NCI-H2029 treated with DMSO at 0.1 percent for 48 hours (cell line): ENCODE measurements around the gene KANSL1.
"Not testable (repeated sequence)": the region's sequence is repeated elsewhere in the genome, so short reads cannot be mapped to it uniquely, and the experiment has no call there.

Experiments used
- DNase-seq: peaks from one replicate; lab custom pipeline; 2025; lab: John Stamatoyannopoulos, UW

The KANSL1 gene

DNA sequence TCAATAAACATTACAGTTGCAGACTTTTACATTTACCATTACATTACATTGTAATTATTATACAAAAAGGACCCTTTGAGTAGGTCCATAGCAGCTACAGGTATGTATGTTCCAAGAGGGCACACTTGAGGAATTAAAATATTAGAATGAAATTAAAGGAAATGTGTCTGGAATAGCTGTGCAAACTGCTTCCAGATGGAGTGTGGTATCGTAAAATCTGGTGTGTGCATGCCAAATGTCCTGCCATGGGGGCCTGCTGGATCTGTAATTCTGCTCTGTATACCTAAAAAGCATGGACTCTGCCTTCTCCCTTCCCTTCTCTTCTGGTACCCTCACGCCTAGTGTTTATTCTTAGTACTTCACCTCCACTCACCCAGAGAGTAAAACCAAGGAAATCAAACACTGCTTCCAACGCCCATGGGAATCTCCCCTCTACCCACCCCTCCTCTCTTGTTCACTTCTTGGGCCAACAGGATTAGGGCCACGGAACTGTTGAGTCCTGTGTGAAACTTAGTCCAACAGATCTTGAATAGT, 155.4 kb downstream of the KANSL1 start:
- DNase-seq: no peak

DNA sequence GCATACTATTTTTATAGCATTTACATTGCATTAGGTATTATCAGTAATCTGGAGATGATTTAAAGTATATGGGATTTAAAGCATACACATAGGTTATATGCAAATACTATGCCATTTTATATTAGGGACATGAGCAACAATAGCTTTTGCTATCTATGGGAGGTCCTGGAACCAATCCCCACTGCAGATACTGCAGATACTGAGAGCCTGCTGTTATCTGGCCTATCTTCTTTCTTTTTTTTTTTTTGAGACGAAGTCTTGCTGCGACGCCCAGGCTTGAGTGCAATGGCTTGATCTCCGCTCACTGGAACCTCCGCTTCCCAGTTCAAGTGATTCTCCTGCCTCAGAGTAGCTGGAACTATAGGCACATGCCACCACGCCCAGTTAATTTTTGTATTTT, 156.7 kb downstream of the KANSL1 start:
- DNase-seq: no peak

DNA sequence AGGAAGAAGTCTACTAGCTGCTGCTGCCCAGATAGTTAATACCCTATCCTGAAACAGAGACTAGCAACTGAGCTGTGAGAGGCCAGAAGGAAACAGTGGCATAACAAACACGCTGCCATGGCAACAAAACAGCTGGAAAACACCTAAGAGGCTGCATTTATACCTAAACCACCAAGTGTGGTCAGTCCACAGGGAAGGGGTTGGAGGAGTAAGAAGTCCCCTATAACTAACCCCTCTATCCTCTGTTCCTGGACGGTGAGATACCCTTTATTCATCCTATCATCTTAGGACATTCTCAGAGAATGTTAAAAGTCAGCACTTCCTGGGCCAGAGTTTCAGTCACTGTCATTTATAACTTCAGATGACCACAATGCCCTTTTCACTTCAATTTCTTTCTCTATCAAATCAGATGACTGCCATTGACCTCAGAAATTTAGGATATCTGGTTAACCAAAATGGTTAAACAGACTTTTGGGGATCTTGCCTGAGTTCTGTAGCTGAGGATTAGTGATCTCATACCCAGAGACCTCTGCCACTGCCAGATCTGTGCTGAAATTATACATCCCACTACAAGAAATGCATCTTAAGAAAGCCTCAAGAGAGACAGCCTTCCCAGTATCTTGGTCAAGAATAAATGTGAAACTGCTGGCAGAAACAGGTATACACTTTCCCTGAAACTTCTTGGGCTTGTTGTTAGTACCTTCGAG, 158.0 kb downstream of the KANSL1 start:
- no peak for DNase-seq

DNA sequence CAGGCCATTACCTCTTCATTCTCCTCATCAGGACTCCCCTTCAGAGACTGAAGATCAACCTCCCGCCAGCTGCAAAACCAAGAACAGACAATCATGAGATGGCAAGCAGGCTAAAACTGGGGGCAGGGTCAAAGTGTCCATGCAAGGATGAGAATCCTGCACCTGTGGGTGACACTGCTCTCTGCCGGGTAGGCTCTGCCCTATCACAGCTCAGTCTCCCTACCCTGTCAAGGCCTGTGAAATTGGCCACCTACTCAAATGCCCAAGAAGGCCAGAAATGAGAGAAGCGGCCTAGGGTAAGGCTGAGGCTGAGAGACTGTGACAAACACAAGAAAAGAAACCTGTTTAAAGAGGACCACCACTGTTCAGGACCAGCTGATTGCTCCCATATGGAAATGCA, 159.8 kb downstream of the KANSL1 start:
- DNase-seq: no peak

DNA sequence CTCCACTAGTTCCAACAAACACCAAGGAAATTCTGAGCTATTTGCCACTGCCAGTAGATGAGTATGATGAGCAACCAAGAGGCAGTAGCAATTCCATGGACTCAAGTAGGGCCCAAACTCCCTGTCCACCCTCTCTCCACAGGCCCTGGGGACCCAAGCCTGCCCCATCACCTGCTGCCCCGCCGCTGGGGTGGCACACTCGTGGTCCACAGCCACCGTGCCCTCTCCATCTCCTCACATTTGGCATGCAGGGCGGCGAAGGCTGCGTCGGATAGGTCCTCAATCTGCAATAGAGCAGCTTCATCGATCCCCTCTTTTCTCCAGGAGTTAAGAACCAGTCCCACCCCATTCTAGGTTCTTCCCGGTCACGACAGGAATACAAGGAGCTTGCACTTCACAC, 160.3 kb downstream of the KANSL1 start:
- DNase-seq: no peak

DNA sequence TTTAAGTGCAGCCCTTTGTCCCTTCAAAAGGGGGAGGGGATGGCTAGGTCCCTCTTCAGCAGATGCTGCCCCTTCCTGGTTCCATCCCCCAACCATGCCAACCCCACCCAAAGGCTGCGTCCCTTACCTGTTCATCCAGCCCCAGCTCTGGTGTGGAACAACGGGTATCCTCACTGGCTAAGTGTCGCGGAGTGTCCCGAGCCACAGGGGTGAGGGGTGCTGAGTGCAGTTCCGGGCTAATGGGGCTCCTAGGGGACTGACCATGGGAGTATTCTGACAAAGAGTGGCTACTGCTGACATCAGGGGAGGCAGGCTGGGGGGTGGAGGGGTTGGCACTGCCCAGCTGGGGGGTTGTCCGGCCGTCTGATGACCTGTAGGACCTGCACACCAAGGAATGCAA, 161.3 kb downstream of the KANSL1 start:
- no peak for DNase-seq

DNA sequence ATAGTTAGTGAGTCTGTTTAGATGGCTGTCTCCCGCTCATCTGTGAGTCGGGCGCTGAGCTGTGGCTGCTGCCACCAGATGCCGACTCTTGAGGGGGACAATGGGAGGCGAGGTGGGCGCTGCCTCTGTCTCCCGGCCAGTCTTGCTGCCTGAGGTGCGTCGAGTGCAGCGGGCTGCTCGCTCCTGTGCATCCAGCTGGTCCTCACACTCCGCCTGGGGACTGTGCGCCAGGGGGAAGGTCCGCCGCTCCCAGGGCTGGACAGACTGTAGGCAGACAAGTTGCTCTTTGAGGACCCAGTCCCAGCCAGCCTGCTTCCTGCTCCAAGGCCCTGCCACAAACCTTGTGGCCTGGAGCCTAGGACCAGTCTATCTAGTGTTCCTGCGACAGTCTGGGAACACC, 161.8 kb downstream of the KANSL1 start:
- DNase-seq: no peak

DNA sequence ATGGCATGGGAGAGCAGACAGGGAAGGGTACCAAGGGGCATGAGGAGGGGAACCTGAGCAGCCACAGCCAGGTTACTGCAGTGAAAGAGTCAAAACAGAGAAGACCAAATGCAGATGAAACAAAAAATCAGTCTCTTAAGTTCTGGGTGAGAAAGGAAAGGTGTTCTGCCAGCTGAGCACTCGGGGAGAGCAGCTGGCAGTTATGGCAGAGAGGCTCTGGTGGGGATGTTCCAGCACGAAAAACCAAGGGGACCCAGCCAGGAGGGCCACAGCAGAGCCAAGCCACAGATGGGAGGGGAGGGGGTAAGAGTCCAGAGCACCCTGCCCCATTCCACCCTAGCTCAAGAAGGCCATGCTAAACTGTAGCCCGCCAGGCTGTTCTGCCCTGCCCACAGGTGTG, 162.5 kb downstream of the KANSL1 start:
- no peak for DNase-seq

DNA sequence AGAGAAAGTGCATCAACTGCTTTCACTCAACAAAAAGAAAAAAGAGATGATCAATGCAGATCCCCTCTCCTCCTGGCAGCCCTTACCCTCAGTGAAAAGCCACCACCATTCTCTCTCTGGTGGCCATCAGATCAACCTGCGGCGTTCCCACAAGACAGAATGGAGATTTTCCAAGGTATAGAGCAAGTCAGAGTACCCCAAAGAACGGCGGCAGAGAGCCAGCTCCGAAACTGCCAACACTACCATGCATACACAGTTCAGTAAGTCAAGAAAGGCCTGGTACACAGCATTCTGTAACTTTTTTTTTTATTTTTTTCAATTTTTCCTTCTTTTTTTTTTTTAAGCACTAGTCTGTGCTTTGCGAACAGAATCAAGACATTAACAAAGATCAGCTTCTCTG, 163.6 kb downstream of the KANSL1 start:
- DNase-seq: no peak

DNA sequence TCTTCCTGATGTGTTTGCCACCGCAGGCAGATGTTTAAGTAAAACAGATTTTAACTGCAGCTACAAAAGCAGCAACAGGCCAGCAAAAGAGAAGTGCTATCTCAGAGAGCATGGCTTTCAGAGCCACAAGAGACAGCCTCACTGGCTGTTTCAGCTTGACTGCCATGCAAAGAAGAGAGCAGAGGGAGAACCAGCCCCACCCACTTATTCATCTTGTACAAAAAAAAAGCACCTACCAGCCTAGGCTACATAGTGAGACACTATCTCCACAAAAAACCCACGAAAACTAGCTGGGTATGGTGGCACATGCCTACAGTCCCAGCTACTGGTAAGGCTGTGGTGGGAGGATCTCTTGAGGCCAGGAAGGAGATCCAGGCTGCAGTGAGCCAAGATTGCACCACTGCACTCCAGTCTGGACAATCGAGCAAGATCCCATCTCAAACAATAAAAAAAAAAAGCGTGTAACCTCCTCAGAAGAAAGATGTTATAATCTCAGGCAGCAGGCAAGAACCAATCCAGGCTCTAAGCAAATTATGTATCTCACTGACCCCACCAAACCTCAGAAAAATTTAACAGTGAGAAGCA, 164.2 kb downstream of the KANSL1 start:
- DNase-seq: no peak

DNA sequence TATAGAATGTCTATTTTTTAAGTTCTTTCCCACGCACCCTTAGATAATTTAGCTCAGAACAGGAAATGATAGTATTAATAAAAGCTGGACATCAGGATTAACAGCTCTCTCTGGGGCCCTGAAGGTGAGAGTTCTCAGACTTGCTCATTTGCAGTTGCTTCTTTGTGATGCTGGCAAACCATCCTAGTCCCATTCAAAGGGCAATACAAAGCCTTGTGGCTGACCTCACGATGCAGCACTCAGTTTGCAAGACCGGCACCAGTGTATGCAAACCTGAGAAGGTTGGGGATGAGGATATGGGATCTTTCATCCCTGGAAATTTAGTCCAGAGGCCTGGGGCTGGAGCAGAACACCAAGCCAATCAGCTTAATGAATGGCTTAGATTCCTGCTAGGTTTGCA, 164.9 kb downstream of the KANSL1 start:
- no peak for DNase-seq

DNA sequence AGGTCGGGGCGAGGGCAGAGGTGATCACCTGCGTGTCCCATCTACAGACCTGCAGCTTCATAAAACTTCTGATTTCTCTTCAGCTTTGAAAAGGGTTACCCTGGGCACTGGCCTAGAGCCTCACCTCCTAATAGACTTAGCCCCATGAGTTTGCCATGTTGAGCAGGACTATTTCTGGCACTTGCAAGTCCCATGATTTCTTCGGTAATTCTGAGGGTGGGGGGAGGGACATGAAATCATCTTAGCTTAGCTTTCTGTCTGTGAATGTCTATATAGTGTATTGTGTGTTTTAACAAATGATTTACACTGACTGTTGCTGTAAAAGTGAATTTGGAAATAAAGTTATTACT, 165.3 kb downstream of the KANSL1 start:
- DNase-seq: no peak

DNA sequence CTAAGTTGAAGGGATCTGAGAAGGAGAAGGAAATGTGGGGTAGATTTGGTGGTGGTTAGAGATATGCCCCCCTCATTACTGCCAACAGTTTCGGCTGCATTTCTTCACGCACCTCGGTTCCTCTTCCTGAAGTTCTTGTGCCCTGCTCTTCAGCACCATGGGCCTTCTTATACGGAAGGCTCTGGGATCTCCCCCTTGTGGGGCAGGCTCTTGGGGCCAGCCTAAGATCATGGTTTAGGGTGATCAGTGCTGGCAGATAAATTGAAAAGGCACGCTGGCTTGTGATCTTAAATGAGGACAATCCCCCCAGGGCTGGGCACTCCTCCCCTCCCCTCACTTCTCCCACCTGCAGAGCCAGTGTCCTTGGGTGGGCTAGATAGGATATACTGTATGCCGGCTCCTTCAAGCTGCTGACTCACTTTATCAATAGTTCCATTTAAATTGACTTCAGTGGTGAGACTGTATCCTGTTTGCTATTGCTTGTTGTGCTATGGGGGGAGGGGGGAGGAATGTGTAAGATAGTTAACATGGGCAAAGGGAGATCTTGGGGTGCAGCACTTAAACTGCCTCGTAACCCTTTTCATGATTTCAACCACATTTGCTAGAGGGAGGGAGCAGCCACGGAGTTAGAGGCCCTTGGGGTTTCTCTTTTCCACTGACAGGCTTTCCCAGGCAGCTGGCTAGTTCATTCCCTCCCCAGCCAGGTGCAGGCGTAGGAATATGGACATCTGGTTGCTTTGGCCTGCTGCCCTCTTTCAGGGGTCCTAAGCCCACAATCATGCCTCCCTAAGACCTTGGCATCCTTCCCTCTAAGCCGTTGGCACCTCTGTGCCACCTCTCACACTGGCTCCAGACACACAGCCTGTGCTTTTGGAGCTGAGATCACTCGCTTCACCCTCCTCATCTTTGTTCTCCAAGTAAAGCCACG, 165.9 kb downstream of the KANSL1 start:
- no peak for DNase-seq

DNA sequence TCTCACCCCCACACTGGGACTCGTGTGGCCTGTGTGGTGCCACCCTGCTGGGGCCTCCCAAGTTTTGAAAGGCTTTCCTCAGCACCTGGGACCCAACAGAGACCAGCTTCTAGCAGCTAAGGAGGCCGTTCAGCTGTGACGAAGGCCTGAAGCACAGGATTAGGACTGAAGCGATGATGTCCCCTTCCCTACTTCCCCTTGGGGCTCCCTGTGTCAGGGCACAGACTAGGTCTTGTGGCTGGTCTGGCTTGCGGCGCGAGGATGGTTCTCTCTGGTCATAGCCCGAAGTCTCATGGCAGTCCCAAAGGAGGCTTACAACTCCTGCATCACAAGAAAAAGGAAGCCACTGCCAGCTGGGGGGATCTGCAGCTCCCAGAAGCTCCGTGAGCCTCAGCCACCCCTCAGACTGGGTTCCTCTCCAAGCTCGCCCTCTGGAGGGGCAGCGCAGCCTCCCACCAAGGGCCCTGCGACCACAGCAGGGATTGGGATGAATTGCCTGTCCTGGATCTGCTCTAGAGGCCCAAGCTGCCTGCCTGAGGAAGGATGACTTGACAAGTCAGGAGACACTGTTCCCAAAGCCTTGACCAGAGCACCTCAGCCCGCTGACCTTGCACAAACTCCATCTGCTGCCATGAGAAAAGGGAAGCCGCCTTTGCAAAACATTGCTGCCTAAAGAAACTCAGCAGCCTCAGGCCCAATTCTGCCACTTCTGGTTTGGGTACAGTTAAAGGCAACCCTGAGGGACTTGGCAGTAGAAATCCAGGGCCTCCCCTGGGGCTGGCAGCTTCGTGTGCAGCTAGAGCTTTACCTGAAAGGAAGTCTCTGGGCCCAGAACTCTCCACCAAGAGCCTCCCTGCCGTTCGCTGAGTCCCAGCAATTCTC, 166.8 kb downstream of the KANSL1 start:
- no peak for DNase-seq

DNA sequence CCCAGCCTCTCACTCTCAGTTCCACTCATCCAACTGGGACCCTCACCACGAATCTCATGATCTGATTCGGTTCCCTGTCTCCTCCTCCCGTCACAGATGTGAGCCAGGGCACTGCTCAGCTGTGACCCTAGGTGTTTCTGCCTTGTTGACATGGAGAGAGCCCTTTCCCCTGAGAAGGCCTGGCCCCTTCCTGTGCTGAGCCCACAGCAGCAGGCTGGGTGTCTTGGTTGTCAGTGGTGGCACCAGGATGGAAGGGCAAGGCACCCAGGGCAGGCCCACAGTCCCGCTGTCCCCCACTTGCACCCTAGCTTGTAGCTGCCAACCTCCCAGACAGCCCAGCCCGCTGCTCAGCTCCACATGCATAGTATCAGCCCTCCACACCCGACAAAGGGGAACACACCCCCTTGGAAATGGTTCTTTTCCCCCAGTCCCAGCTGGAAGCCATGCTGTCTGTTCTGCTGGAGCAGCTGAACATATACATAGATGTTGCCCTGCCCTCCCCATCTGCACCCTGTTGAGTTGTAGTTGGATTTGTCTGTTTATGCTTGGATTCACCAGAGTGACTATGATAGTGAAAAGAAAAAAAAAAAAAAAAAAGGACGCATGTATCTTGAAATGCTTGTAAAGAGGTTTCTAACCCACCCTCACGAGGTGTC, 167.6 kb downstream of the KANSL1 start:
- DNase-seq: no peak

DNA sequence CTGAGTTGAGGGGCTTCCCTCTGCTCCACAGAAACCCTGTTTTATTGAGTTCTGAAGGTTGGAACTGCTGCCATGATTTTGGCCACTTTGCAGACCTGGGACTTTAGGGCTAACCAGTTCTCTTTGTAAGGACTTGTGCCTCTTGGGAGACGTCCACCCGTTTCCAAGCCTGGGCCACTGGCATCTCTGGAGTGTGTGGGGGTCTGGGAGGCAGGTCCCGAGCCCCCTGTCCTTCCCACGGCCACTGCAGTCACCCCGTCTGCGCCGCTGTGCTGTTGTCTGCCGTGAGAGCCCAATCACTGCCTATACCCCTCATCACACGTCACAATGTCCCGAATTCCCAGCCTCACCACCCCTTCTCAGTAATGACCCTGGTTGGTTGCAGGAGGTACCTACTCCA, 168.2 kb downstream of the KANSL1 start:
- DNase-seq: no peak

DNA sequence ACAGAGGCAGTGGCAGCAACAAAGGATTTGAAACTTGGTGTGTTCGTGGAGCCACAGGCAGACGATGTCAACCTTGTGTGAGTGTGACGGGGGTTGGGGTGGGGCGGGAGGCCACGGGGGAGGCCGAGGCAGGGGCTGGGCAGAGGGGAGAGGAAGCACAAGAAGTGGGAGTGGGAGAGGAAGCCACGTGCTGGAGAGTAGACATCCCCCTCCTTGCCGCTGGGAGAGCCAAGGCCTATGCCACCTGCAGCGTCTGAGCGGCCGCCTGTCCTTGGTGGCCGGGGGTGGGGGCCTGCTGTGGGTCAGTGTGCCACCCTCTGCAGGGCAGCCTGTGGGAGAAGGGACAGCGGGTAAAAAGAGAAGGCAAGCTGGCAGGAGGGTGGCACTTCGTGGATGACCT, 168.6 kb downstream of the KANSL1 start:
- DNase-seq: no peak

DNA sequence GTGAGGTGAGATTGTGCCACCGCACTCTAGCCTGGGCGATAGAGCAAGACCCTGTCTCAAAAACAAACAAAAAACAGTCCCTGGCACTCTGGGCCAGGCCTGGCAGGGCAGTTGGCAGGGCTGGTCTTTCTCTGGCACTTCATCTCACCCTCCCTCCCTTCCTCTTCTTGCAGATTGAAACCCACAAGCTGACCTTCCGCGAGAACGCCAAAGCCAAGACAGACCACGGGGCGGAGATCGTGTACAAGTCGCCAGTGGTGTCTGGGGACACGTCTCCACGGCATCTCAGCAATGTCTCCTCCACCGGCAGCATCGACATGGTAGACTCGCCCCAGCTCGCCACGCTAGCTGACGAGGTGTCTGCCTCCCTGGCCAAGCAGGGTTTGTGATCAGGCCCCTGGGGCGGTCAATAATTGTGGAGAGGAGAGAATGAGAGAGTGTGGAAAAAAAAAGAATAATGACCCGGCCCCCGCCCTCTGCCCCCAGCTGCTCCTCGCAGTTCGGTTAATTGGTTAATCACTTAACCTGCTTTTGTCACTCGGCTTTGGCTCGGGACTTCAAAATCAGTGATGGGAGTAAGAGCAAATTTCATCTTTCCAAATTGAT, 169.3 kb downstream of the KANSL1 start:
- DNase-seq: no peak

DNA sequence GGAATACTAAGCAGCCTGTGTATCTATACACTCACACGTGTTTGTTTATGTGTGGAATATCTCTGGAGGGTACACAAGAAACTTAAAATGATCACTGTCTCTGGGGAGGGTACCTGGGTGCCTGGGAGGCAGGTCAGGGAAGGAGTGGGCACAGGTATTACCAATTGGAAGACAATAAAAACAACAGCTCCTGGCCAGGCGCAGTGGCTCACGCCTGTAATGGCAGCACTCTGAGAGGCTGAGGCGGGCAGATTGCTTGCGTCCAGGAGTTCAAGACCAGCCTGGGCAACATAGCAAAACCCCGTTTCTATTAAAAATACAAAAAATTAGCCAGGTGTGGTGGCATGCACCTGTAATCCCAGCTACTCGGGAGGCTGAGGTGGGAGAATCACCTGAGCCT, 169.9 kb downstream of the KANSL1 start:
- DNase-seq: not testable (repeated sequence)

DNA sequence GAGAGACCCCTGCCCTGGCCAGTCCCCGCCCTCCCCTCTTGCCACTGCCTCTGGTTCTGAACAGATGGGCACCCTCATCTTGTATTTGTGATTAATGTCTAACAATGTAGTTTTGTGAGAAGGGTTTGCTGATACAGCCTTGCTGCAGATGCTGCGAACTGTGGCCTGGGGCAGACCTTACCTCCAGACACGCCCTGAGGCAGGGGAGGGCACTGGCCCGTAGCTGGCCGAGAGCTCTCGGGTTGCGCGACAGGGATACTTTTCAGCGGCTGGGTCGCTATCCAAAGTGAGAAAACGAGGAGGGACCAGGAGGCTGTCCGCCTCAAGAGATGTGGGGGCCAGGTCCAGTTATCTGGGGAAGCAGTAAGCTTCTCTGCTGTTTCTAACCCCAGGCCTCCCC, 172.2 kb downstream of the KANSL1 start:
- DNase-seq: no peak
